Brain pericyte (primary cell): ENCODE data around the gene ITGBL1.

Source experiments
- DNase-seq: peaks from one replicate; pipeline ENCODE4 v3.0.0-alpha.2; 2012; ENCODE audit warnings: low read depth, low spot score

ITGBL1 gene

DNA sequence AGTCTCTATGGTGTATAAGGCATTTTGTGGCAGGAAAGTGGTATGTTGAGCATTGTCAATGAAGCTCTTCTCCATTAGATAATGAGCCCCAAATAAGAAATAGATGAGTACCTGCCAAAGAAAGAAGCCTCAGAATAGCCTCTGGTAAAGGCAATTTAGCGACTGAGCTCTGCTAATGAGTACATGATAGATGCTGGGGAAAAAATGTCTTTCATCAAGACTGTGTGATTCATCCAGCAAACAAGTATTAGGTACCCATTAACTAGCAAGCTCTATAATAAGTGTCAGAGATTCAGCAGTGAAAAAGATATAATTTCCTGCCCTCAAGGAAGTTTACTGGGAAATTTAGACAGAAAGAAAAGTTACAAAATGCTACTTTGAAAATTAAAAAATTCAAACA, 294.6 kb downstream of the ITGBL1 start:
- no peak for DNase-seq

DNA sequence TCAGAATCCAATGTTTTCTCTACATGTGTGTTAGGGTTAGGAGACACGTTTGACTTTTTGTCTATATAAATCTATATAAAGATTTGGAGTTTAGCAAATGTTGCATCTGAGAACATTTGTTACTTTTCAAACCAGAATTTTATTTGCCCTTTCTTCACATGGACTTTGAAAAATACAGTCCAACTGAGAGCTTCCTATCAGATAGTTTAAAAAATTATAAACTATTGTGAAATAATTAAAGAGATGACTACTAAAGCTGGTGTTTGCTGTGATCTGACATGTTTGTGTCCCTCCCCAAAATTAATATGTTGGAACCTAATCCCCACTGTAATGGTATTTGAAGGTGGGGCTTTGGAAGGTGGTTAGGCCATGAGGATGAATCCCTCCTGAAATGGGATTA, 297.1 kb downstream of the ITGBL1 start:
- DNase-seq = no peak

DNA sequence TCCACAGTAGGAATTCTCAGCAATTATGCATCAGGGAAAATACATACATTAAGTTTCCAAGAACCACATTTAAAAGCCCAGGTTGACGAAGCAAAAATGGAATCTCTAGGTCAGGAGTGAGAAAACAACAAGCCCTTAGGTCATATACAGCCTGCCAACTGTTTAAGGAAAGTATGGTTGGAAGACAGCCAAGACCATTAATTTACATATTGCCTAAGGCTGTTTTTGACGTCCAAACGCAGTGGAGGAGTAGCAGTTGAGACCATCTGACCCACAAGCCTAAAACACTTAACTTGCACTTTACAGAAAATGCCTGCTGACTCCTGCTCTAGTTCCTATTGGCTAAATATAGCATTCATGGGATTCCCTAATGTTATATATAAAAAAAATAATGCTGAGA, 299.0 kb downstream of the ITGBL1 start:
- DNase-seq = peak; percentile 73

DNA sequence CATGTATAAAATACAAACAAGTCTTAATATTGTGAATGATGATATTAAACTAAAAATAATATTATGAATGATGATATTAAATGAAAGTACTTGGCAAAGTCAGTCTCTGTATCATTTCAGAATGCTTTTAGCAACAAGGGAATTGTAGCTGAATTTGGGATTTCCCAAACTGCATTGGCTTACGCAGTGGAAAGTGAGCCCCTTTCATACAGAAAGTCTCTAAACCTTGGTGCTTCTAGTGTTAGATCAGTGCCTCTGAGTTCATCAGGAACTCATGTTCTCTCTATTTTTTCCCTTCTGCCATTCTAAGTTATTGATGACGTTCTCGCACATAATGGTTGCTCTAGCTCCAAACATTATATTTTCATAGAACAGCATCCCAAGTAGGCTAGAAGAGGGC, 300.0 kb downstream of the ITGBL1 start:
- no peak for DNase-seq

DNA sequence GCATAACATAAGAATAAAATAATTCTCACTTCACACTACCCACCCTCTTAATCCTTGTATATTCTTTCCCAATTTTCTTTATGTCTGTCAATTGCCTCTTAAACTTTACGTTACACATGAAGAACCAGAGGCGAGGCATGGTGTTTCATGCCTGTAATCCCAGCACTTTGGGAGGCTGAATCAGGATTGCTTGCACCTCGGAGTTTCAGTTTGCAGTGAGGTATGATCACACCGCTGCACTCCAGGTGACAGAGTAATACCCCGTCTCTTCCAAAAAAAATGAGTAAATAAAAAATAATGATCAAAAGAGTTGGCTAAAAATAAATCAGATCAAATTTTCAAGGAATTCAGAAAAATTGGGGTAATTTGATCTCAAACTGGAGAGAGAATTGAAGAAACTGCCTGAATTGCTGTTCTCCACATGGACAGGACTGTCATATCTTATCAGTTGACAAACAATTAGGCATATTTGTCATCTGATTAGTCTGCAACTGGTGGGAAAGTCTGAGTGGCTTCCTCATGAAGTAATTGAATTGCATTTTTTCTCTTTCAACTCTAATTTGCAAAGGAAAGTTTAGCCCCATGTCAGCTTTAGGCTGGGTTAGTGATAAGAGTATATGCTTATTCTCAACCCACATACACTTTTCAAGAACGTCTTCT, 302.9 kb downstream of the ITGBL1 start:
- DNase-seq = no peak

DNA sequence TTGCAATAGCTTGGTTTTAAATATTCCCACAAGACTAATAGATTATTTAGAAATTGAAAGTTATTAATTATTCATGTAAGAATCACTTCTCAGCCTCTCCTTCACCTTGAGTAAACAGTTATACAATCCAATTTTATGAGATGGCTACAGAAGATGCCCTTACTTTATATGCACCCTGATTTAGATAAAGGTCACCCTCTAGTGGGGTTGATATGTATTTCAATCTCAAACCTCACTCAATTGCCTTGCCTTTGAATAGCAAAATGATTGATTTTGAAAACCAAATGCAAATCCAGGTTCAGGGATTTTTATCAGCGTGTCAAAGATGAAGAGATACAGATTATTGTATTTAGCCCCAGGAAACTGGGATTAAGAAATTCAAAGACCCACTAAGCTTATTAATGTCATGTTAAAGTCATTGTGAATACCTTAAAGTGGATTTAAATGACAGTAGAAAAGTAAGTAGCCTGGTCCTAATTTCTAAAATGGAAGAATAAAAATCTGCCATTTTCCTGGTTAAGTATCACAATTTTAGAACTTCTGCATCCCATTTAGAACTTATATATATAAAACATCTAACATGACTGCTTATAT, 305.1 kb downstream of the ITGBL1 start:
- DNase-seq = peak; percentile 16

DNA sequence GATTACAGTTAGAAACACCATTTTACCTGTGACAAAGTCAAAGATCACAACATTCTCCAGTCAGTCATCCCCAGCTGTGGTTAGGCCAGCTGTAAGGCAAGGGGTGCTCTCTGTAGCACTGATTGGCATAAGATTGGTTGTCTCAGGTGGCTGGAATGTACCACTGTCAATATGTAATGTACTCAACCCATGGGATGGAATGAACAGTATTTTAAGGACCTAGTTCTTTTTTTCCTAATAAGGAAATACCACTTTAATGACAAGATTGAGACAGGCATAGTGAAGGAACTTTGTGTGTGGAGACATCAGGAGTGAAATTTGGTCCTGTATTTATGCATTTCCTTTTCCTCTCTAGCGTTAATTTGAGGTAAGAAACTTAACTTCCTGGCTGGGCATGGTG, 310.7 kb downstream of the ITGBL1 start:
- DNase-seq = no peak
